Measurements from ENCODE around the gene RPS6KA5. TPM values are rescaled to one million over a fixed set of nuclear protein-coding genes. Genes with fewer than 3 reads are reported as not detected.

Gene RPS6KA5
- total RNA-seq, 2 donors from 2014 or later: 5.3 to 9.6 TPM

DNA sequence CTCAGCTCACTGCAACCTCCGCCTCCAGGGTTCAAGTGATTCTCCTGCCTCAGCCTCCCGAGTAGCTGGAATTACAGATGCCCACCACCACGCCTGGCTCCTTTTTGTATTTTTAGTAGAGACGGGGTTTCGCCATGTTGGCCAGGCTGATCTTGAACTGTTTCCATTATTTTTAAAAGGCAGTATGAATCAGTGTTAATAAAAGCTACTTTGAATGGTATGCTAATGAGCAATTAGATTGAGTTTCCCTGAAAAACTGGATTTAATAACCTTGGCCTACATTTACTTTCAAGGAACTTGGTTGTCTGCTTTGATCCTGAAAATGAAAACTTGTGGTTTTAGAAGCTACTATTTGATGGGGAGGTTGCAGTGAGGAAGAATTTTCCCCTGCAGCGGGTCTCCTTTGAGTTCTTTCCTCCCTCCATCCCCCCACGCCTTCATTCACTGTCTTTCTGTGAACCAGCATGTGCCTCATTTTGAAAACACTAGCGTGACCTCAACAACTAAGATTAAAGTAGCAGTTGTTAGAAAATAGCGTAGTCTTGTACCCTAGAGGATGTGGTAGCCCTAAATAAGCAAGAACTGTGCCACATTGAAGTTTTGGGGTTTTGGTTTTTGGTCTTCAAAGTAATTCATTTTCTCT, 17.8 kb upstream of the RPS6KA5 start:
- no peak for DNase-seq (ENCODE audit: low spot score)
- Histone ChIP-seq H3K27me3 (no peaks in the 10 kb centered on the region), H3K4me1 (no peaks in the 10 kb centered on the region), H3K36me3 (no peaks in the 10 kb centered on the region), H3K27ac (no peak overlapping the region), H3K9me3 (no peaks in the 10 kb centered on the region), H3K4me3 (no peak overlapping the region)
- TF ChIP-seq, protein P1, sequence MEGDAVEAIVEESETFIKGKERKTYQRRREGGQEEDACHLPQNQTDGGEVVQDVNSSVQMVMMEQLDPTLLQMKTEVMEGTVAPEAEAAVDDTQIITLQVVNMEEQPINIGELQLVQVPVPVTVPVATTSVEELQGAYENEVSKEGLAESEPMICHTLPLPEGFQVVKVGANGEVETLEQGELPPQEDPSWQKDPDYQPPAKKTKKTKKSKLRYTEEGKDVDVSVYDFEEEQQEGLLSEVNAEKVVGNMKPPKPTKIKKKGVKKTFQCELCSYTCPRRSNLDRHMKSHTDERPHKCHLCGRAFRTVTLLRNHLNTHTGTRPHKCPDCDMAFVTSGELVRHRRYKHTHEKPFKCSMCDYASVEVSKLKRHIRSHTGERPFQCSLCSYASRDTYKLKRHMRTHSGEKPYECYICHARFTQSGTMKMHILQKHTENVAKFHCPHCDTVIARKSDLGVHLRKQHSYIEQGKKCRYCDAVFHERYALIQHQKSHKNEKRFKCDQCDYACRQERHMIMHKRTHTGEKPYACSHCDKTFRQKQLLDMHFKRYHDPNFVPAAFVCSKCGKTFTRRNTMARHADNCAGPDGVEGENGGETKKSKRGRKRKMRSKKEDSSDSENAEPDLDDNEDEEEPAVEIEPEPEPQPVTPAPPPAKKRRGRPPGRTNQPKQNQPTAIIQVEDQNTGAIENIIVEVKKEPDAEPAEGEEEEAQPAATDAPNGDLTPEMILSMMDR (IDR thresholded peaks at IDR 0.05): no peak

DNA sequence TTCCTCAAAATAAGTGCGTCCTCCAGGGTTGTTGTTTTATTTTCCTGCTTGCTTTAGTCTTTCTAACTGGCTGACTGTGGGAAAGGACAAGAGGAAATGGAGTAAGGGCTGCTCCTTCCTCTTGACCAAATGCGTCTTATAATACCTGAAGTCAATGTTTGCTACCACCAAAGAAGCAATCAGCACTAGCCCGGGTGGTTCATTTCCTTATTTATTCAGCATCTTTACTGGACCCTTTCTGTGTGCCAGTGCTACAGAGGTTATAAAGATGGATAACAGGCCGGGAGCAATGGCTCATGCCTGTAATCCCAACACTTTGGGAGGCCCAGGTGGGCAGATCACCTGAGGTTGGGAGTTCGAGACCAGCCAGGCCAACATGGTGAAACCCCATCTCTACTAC, 15.1 kb upstream of the RPS6KA5 start:
- Histone ChIP-seq H3K27ac (no peak overlapping the region), H3K36me3 (no peaks in the 10 kb centered on the region), H3K9me3 (no peaks in the 10 kb centered on the region), H3K4me1 (no peaks in the 10 kb centered on the region), H3K27me3 (no peaks in the 10 kb centered on the region), H3K4me3 (no peak overlapping the region)
- TF ChIP-seq, protein P1 (IDR thresholded peaks at IDR 0.05): no peak
- no peak for DNase-seq (ENCODE audit: low spot score)

GRCh38 chr14:91070572-91070971, 10.1 kb upstream of the RPS6KA5 start:
- TF ChIP-seq, protein P1 (IDR thresholded peaks at IDR 0.05): no peak
- H3K4me1 ChIP-seq: no peaks in the 10 kb centered on the region
- no peak overlapping the region for H3K27ac ChIP-seq
- no peaks in the 10 kb centered on the region for H3K27me3 ChIP-seq
- H3K4me3 ChIP-seq: no peak overlapping the region
- no peaks in the 10 kb centered on the region for H3K36me3 ChIP-seq
- no peaks in the 10 kb centered on the region for H3K9me3 ChIP-seq
- no peak for DNase-seq (ENCODE audit: low spot score)

- Histone ChIP-seq H3K27me3 (no peaks in the 10 kb centered on the region), H3K4me1 (no peaks in the 10 kb centered on the region), H3K36me3 (no peaks in the 10 kb centered on the region), H3K27ac (no peak overlapping the region), H3K9me3 (no peaks in the 10 kb centered on the region), H3K4me3 (no peak overlapping the region)
- TF ChIP-seq, protein P1 (IDR thresholded peaks at IDR 0.05): no peak
- DNase-seq (ENCODE audit: low spot score): no peak
Measured at GRCh38 chr14:91068642-91069041, 8.2 kb upstream of the RPS6KA5 start.

- H3K27me3 ChIP-seq: no peaks in the 10 kb centered on the region
- TF ChIP-seq, protein P1 (IDR thresholded peaks at IDR 0.05): no peak
- no peaks in the 10 kb centered on the region for H3K9me3 ChIP-seq
- H3K27ac ChIP-seq: no peak overlapping the region
- H3K4me3 ChIP-seq: no peak overlapping the region
- no peaks in the 10 kb centered on the region for H3K36me3 ChIP-seq
- no peak for DNase-seq (ENCODE audit: low spot score)
- no peaks in the 10 kb centered on the region for H3K4me1 ChIP-seq
Measured at GRCh38 chr14:91067186-91067585, 6.7 kb upstream of the RPS6KA5 start.

DNA sequence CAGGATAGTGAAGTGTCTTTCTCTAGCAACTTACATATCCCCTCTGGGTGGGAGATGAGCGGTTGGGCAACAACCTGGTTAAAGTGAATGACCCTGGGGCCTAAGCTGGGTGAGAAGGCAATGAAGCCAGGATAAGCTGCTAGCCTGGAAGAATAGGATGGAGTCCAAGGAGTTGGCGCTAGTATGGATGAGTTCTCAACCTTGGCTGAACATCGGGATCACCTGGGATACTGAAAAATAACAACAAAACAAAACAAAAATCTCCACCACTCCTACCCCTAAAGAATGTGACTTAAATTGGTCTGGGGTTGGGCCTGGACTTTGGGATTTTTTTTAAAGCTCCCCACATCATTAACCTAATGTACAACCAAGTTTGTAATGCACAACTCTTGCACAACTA, 4.8 kb upstream of the RPS6KA5 start:
- TF ChIP-seq, protein P1 (IDR thresholded peaks at IDR 0.05): no peak
- H3K4me3 ChIP-seq: no peak overlapping the region
- no peak overlapping the region for H3K27ac ChIP-seq
- no peaks in the 10 kb centered on the region for H3K27me3 ChIP-seq
- H3K36me3 ChIP-seq: no peaks in the 10 kb centered on the region
- DNase-seq (ENCODE audit: low spot score): no peak
- peaks cover 0 to 6% of the 10 kb centered on the region in 2 donors for H3K4me1 ChIP-seq
- H3K9me3 ChIP-seq: no peaks in the 10 kb centered on the region
